Astrocyte of the cerebellum (primary cell): Measurements from ENCODE around the gene VANGL2.

ENCODE experiments used
- DNase-seq: peaks from one replicate; pipeline ENCODE4 v3.0.0-alpha.2; 2011; ENCODE audit warnings: low read depth
- H3K4me3 ChIP-seq: 2 replicates; pipeline ENCODE4 v1.5.1; 2011; ENCODE audit warnings: mild to moderate bottlenecking, low read depth, low read length, moderate library complexity
- CTCF ChIP-seq: IDR thresholded peaks from 2 replicates; pipeline ENCODE4 v1.5.1; 2012; ENCODE audit warnings: low read length, low read depth, moderate library complexity, mild to moderate bottlenecking; ENCODE audit errors: missing control alignments
- in situ Hi-C: cut with HindIII; loops from 2 replicates; pipeline ENCODE4 v1.10.0; 2017; ENCODE audit warnings: low sequenced_read_pairs

The VANGL2 gene

GRCh38 chr1:160400223-160400645, at the start of gene VANGL2:
Gene VANGL2, plus strand, starts transcription at chr1:160400564. Its CDS starts 15,274 bp downstream, at chr1:160415838.
- in situ Hi-C loops = no loop called here
- peak within 1 kb of the TSS; percentile 82 for H3K4me3 ChIP-seq
- TF ChIP-seq CTCF = no peak
- peak; percentile 22 for DNase-seq

- no peak for DNase-seq
- no peak for TF ChIP-seq CTCF
- H3K4me3 ChIP-seq = no peak overlapping the region
- in situ Hi-C loops = no loop called here
Observed at GRCh38 chr1:160351629-160352028, 48.7 kb upstream of the VANGL2 start.

- in situ Hi-C loops = no loop called here
- DNase-seq = no peak
- TF ChIP-seq CTCF = no peak
- H3K4me3 ChIP-seq = no peak overlapping the region
Observed at GRCh38 chr1:160352555-160352954, 47.8 kb upstream of the VANGL2 start.

- in situ Hi-C loops = no loop called here
- DNase-seq = no peak
- no peak overlapping the region for H3K4me3 ChIP-seq
- no peak for TF ChIP-seq CTCF
Observed at GRCh38 chr1:160353223-160353622, 47.1 kb upstream of the VANGL2 start.

- in situ Hi-C loops = no loop called here
- DNase-seq = no peak
- TF ChIP-seq CTCF = peak; percentile 72
- H3K4me3 ChIP-seq = no peak overlapping the region
Observed at GRCh38 chr1:160354388-160354985, 45.9 kb upstream of the VANGL2 start.

GRCh38 chr1:160357286-160358002, 42.9 kb upstream of the VANGL2 start:
- H3K4me3 ChIP-seq = no peak overlapping the region
- no peak for TF ChIP-seq CTCF
- no peak for DNase-seq
- in situ Hi-C loops = no loop called here
